GM18499 (cell line): ENCODE results near the gene ACSL3.
"Not testable (repeated sequence)": the region's sequence is repeated elsewhere in the genome, so short reads cannot be mapped to it uniquely, and the experiment has no call there.

Experiments used
- ATAC-seq: cut with Tn5 transposase; IDR thresholded peaks from one replicate; pipeline ENCODE4 v1.9.1; 2021; ENCODE audit warnings: moderate number of reproducible peaks; ENCODE audit not compliant: insufficient read depth, unreplicated experiment

ACSL3 gene

GRCh38 chr2:222963641-222964040 lies 102.8 kb downstream of the ACSL3 start:
- no peak for ATAC-seq

DNA sequence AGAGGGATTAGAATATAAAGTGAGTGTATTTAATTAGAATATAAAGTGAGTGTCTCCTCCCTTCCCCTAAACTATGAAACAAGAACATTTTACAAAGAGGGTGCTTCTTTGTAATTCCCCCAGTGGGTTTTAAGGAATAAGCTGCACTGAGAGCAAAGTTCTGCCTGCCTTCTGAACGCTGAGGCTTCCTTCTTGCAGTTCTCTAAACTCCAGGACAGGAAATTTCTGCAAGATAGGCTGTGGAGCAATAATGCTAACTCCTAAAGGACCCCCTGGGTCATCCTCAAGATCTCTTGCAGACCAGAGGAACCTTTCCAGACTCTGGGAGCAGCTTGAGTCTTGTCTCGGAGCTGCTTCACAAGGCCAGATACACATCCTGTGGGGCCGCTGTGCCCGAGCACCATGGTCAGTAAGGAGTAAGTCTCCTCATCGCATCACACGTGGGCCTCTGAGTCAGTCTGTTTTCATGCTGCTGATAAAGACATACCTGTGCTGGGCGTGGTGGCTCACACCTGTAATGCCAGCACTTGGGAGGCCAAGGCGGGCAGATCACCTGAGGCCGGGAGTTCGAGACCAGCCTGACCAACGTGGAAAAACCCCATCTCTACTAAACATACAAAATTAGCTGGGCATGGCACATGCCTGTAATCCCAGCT lies 103.7 kb downstream of the ACSL3 start:
- ATAC-seq = no peak

DNA sequence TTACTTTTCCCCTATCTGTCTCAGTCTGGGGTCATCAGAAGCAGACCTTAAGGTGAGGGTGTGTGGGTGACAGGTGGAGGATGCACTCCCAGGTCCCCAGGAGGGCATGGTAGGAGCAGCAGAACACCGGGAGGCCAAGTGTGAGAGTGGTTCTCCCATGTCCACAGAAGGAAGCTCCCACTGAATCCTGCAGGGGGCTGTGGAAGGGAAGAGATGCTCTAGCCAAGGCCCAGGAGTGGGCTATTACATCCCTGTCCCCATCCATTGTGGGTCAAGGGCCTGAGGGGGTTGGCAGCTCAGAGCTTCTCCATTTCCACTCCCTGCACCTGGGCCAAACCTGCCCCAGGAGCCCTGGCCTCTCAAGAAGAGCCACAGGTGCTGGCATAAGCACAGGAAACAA lies 104.7 kb downstream of the ACSL3 start:
- no peak for ATAC-seq

DNA sequence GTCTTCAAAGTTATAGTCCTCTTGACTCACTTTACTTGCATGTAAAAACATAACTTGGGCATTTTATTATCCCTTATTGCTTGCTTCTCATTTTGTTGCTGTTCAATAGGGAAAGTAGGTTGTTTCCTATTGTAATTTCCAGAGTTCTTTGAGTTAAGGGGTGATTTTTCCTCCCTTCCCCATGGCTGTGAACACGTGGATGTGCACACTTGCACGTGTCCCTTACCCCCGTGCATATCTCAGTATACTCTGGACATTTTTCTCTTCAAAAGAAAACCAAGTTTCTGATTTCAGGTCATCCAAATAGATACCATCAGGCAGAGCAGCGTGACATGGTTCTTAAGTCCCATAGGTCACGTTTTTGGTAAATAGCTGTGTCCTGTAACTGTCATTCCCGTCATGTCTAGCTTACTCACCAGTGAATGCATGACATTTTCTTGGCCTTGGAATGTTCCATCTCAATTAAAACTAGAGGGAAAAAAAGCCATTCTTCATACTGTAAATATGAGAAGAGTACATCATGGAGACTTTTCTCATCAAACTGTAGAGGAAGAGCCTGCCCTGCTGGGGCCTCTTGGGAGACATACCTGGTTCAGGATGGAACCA lies 107.8 kb downstream of the ACSL3 start:
- ATAC-seq = no peak

DNA sequence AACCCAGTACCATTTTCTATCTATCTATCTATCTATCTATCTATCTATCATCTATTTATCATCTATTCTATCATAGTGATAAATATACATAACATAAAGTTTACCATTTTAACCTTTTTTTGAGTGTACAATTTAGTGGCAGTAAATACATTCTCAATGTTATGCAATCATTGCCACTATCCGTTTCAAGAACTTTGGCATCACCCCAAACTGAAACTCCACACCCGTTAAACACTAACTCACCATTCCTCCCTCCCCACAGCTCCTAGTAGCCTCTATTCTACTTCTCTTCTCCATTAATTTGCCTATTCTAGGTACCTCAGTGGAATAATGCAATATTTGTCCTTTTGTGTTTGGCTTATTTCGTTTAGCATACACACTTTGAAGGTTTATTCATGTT lies 108.7 kb downstream of the ACSL3 start:
- no peak for ATAC-seq

- no peak for ATAC-seq
These were observed 111.6 kb downstream of the ACSL3 start for GRCh38 chr2:222972420-222972819.

GRCh38 chr2:222973237-222973636 lies 112.4 kb downstream of the ACSL3 start:
- ATAC-seq = no peak

DNA sequence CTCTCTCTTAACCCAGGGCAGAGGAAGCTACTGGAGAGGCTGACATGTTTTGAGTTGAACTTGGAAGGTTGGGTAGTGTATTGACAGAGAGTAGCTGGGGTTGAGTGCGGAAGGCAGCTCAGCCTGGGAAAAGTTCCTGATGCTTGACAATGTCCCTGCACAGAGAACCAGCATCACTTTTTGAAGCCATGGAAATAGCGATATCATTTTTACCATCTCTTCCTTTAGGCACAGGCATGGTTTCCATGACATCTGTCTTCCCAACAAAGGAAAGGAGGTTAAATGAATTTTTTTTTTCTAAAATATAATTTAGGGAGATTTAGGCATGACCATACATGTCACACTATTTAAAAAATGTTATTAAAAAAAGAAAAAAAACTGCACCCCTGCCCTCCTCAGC lies 112.9 kb downstream of the ACSL3 start:
- no peak for ATAC-seq

GRCh38 chr2:222976521-222977061 lies 115.8 kb downstream of the ACSL3 start:
- ATAC-seq = no peak

GRCh38 chr2:222977121-222977520 lies 116.3 kb downstream of the ACSL3 start:
- ATAC-seq = no peak

GRCh38 chr2:222978850-222979249 lies 118.0 kb downstream of the ACSL3 start:
- no peak for ATAC-seq

- no peak for ATAC-seq
These were observed 118.6 kb downstream of the ACSL3 start for GRCh38 chr2:222979484-222979883.

DNA sequence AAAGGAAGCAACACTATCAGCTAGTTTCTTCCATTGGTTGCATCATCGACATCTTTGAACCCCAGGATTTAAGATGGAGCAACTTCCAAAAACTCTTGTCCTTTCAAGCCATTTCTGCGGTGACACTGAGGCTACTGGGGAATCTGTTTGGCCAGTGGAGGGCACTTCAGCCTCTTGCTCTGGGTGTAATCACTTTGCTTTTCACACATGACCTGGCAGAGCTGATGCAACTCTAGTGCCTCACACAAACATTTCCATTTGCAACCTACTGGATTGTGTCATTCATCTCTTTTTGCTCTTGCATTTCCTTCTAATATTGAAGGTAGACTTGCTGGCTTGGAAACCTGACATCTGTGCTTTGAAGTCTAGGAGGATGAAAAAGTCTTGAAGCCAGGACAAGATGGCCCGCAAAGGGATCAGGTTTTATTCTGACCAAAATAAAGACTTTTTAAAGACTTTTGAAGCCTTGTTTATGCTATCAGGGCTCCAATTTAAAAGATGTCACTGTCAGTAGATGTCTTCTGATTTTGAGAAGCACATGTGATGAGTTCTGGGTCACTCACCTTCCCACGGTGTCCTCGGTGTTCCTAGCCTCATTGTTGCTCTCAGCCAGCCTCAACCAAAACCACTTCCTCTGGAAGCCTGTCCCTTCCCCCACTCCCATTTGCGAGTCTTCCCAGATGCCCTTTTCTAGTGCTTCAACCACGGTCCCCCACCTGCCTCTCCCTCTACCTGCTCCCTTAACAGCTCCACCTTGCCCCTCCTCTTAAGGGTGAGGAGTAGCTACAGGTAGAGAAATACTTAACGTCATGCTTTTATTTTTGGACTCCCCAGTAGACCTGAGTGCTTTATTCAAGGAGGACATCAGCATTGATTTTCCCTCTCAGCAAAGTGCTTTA lies 121.4 kb downstream of the ACSL3 start:
- ATAC-seq = peak; percentile 78

GRCh38 chr2:222982909-222983265 lies 122.1 kb downstream of the ACSL3 start:
- no peak for ATAC-seq

- no peak for ATAC-seq
These were observed 124.1 kb downstream of the ACSL3 start for GRCh38 chr2:222984908-222985307.

- no peak for ATAC-seq
These were observed 128.6 kb downstream of the ACSL3 start for GRCh38 chr2:222989431-222989830.

DNA sequence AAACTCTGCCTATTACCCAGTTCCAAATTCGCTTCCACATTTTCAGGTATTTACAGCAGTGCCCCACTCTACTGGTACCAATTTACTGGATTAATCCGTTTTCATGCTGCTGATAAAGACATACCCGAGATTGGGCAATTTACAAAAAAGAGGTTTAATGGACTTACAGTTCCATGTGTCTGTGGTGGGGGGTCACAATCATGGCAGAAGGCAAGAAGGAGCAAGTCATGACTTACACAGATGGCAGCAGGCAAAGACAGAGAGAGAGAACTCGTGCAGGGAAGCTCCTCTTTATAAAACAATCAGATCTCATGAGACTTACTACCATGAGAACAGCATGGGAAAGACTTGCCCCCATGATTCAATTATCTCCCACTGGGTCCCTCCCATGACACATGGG lies 129.4 kb downstream of the ACSL3 start:
- not testable (repeated sequence) for ATAC-seq

GRCh38 chr2:222992137-222992536 lies 131.3 kb downstream of the ACSL3 start:
- no peak for ATAC-seq
